ENCODE data around the gene WFIKKN2.

DNA sequence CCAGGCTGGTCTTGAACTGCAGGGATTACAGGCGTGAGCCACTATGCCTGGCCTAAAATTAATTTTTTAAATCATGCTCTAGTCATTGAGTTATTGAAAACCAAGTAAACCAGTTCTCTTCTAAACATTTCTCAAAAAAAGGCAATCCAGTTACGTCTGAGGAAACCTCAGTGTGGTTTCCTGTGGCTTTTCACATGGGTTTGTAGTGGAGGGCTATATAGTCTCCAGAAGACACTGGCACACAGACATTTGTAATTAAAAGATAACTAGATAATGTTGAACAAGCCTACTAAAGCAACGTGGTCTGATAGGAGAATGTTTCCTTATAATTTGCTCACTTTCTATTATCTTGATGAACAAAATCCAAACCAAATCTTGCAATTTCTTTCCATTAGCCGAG lies 36.0 kb downstream of the WFIKKN2 start:
- TF ChIP-seq, protein P1, sequence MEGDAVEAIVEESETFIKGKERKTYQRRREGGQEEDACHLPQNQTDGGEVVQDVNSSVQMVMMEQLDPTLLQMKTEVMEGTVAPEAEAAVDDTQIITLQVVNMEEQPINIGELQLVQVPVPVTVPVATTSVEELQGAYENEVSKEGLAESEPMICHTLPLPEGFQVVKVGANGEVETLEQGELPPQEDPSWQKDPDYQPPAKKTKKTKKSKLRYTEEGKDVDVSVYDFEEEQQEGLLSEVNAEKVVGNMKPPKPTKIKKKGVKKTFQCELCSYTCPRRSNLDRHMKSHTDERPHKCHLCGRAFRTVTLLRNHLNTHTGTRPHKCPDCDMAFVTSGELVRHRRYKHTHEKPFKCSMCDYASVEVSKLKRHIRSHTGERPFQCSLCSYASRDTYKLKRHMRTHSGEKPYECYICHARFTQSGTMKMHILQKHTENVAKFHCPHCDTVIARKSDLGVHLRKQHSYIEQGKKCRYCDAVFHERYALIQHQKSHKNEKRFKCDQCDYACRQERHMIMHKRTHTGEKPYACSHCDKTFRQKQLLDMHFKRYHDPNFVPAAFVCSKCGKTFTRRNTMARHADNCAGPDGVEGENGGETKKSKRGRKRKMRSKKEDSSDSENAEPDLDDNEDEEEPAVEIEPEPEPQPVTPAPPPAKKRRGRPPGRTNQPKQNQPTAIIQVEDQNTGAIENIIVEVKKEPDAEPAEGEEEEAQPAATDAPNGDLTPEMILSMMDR (IDR thresholded peaks at IDR 0.05): no peak
- no peak for TF ChIP-seq EZH2 (IDR thresholded peaks at IDR 0.05)
- no peak for TF ChIP-seq EZH2phosphoT487 (IDR thresholded peaks at IDR 0.05)

All from neural progenitor cell (in vitro differentiated cells).